DND-41 (cell line): ENCODE measurements around the gene ATXN7L1.
"Not testable (repeated sequence)": the region's sequence is repeated elsewhere in the genome, so short reads cannot be mapped to it uniquely, and the experiment has no call there.

Experiments
- ATAC-seq: fragments of 200-7000 bp; cut with Tn5 transposase; 3 replicates; pipeline ENCODE4 v1.9.1; 2021; ENCODE audit warnings: low read depth; ENCODE audit not compliant: insufficient read depth
- DNase-seq: peaks from one replicate; pipeline ENCODE4 v3.0.0-alpha.2; 2020
- H2AFZ ChIP-seq: 2 replicates; pipeline ENCODE4 v1.6.0; 2012; ENCODE audit warnings: low read depth, low read length
- H3K27ac ChIP-seq: 2 replicates; pipeline ENCODE4 v1.5.1; 2012; ENCODE audit warnings: low read length, inconsistent platforms
- H3K27me3 ChIP-seq: fragments of 200-600 bp; sonication (generic); 2 replicates; pipeline ENCODE4 v1.6.0; 2012; ENCODE audit warnings: low read length, mild to moderate bottlenecking, inconsistent platforms; ENCODE audit not compliant: insufficient read depth, poor library complexity
- H3K36me3 ChIP-seq: 2 replicates; pipeline ENCODE4 v1.5.1; 2012; ENCODE audit warnings: low read length, inconsistent platforms; ENCODE audit not compliant: insufficient read depth
- H3K4me1 ChIP-seq: 2 replicates; pipeline ENCODE4 v1.5.1; 2012; ENCODE audit warnings: mild to moderate bottlenecking, low read length; ENCODE audit not compliant: insufficient read depth
- H3K4me2 ChIP-seq: 2 replicates; pipeline ENCODE4 v1.6.0; 2012; ENCODE audit warnings: mild to moderate bottlenecking, moderate library complexity, low read length, inconsistent platforms; ENCODE audit not compliant: insufficient read depth
- H3K4me3 ChIP-seq, 2 experiments: fragments of 200-600 bp in 1 of 2; shearing (Covaris generic) in 1 of 2; 2 replicates each; pipeline ENCODE4 v1.5.1; 2012 to 2016; ENCODE audit warnings: inconsistent platforms in 2 of 2, low read length in 2 of 2, mild to moderate bottlenecking in 2 of 2, low read depth in 1 of 2, moderate library complexity in 1 of 2
- H3K79me2 ChIP-seq: 2 replicates; pipeline ENCODE4 v1.6.0; 2012; ENCODE audit warnings: low read length, inconsistent platforms; ENCODE audit not compliant: insufficient read depth
- H3K9ac ChIP-seq: 2 replicates; pipeline ENCODE4 v1.6.0; 2012; ENCODE audit warnings: low read depth, mild to moderate bottlenecking, inconsistent platforms, low read length, moderate library complexity
- H3K9me3 ChIP-seq: 2 replicates; pipeline ENCODE4 v1.5.1; 2012; ENCODE audit warnings: low read length, moderate library complexity, mild to moderate bottlenecking, inconsistent platforms; ENCODE audit not compliant: insufficient read depth, severe bottlenecking
- H4K20me1 ChIP-seq: 2 replicates; pipeline ENCODE4 v1.6.0; 2012; ENCODE audit warnings: low read length; ENCODE audit not compliant: insufficient read depth
- EZH2 ChIP-seq: IDR thresholded peaks from 3 replicates; pipeline ENCODE4 v1.6.1; 2012; ENCODE audit warnings: borderline replicate concordance, low read depth, mild to moderate bottlenecking, moderate library complexity, low read length, inconsistent platforms; ENCODE audit not compliant: severe bottlenecking
- TF ChIP-seq, protein P1 (sequence below): IDR thresholded peaks from 2 replicates; pipeline ENCODE4 v1.5.1; 2012; ENCODE audit warnings: borderline replicate concordance, low read length, moderate library complexity, mild to moderate bottlenecking; ENCODE audit not compliant: poor library complexity, severe bottlenecking; ENCODE audit errors: extremely low read depth

The ATXN7L1 gene

DNA sequence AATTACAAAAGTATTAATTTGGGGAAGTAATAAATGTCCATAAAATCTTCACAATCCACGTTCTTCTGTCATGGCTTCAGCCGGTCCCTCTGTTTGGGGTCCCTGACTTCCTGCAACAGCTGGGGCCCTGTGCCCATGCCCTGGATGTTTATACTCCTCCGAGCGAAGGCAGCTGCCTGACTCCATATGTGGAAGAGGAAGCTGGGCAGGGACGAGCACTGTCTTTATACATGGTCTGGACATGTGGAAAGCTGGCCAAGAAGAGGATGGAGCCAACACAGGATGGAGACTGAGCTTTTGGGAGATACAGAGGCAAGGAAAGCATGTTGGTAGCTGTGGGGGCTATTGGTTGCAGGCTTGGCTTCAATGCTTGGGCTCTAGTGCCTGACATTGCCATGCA is 178.6 kb downstream of the ATXN7L1 start:
- no peaks in the 10 kb centered on the region for H3K36me3 ChIP-seq
- no peak overlapping the region for H3K9ac ChIP-seq
- no peaks in the 10 kb centered on the region for H3K27me3 ChIP-seq
- no peaks in the 10 kb centered on the region for H3K9me3 ChIP-seq
- peaks cover 2% of the 10 kb centered on the region for H3K4me1 ChIP-seq
- H3K4me3 ChIP-seq: no peak overlapping the region
- no peak overlapping the region for H3K27ac ChIP-seq
- no peak overlapping the region for H3K4me2 ChIP-seq
- H3K79me2 ChIP-seq: no peaks in the 10 kb centered on the region
- H2AFZ ChIP-seq: no peak overlapping the region
- no peaks in the 10 kb centered on the region for H4K20me1 ChIP-seq
- TF ChIP-seq, protein P1, sequence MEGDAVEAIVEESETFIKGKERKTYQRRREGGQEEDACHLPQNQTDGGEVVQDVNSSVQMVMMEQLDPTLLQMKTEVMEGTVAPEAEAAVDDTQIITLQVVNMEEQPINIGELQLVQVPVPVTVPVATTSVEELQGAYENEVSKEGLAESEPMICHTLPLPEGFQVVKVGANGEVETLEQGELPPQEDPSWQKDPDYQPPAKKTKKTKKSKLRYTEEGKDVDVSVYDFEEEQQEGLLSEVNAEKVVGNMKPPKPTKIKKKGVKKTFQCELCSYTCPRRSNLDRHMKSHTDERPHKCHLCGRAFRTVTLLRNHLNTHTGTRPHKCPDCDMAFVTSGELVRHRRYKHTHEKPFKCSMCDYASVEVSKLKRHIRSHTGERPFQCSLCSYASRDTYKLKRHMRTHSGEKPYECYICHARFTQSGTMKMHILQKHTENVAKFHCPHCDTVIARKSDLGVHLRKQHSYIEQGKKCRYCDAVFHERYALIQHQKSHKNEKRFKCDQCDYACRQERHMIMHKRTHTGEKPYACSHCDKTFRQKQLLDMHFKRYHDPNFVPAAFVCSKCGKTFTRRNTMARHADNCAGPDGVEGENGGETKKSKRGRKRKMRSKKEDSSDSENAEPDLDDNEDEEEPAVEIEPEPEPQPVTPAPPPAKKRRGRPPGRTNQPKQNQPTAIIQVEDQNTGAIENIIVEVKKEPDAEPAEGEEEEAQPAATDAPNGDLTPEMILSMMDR: no peak
- TF ChIP-seq EZH2: no peak
- DNase-seq: no peak
- ATAC-seq: no peak

DNA sequence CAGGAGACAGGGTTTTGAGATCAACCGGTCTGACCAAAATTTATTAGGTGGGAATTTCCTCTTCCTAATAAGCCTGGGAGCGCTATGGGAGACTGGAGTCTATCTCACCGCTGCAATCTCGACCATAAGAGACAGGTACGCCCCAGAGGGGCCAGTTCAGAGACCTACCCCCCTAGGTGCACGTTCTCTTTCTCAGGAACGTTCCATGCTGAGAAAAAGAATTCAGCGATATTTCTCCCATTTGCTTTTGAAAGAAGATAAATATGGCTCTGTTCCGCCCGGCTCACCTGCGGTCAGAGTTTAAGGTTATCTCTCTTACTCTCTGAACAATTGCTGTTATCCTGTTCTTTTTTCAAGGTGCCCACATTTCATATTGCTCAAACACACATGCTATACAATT is 179.2 kb downstream of the ATXN7L1 start:
- H3K36me3 ChIP-seq, DNase-seq, H3K4me3 ChIP-seq, H3K79me2 ChIP-seq, H3K9me3 ChIP-seq, H3K27ac ChIP-seq, H2AFZ ChIP-seq, H3K4me1 ChIP-seq, H3K4me2 ChIP-seq, H4K20me1 ChIP-seq, H3K9ac ChIP-seq, ATAC-seq, H3K27me3 ChIP-seq: not testable (repeated sequence)

DNA sequence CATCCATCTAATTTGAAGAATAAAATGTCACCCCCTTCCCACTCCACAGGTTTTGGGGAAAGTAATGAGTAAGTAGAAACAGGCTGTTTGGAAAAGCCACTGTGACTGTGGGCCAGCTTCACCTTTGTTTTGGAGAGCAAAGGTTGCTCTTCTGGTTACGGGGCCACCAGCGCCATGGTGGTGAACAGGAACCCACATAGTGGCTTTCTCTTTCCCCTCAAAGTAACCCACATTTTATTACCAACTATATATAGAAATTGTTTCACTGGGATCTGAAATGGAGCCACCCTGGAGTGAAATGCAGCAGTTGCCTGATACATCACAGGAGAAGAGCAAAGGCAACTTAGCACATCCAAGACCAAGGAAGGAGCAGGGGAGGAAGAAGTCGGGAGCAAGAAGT is 182.8 kb downstream of the ATXN7L1 start:
- Histone ChIP-seq H4K20me1 (no peaks in the 10 kb centered on the region), H3K4me3 (no peak overlapping the region), H2AFZ (no peak overlapping the region), H3K9me3 (no peaks in the 10 kb centered on the region), H3K79me2 (peaks cover 9% of the 10 kb centered on the region), H3K36me3 (no peaks in the 10 kb centered on the region), H3K4me2 (no peak overlapping the region), H3K27ac (no peak overlapping the region), H3K27me3 (no peaks in the 10 kb centered on the region), H3K9ac (no peak overlapping the region), H3K4me1 (peaks cover 24% of the 10 kb centered on the region)
- TF ChIP-seq, protein P1: no peak
- TF ChIP-seq EZH2: no peak
- ATAC-seq (no peak), DNase-seq (no peak)

DNA sequence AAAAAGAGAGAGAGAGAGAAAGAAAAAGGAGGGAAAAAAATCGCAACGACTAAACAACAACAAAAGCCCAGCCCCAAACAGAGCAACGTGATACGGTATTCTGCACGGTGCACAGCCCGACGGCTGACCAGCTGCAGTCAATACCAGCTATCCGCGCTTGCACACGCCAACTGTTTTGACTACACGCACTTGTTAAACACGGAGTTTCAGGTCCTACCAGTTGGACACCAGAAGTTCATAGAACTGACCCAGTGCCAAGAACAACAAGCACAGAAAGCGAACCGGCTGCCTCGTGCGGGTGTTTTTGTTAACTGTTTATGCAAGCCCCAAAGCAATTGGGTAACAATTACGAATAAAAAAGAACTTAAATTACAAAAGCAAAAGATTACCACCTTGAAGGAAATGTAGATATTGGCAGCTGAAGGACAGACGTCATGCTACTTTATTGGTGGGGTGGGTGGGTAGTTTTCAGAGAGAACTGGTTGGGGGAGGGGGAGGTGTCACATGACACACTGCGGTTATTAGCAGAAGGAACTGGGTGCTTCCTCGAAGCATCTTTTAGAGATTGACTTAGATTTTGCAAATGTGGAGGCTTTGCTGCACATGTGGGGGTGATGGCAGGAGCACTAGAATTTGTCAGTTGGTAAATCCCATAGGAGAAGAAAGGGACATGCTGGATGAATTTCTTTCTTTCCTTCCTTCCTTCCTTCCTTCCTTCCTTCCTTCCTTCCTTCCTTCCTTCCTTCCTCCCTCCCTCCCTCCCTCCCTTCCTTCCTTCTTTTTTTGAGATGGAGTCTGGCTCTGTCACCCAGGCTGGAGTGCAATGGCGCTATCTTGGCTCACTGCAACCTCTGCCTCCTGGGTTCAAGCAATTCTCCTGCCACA is 184.5 kb downstream of the ATXN7L1 start:
- Histone ChIP-seq H3K27me3 (no peaks in the 10 kb centered on the region), H3K4me2 (peak overlapping the region; percentile 67), H3K36me3 (no peaks in the 10 kb centered on the region), H3K9ac (peak overlapping the region; percentile 73), H3K79me2 (peaks cover 9% of the 10 kb centered on the region), H3K27ac (peak overlapping the region; percentile 84), H3K9me3 (no peaks in the 10 kb centered on the region), H2AFZ (peak overlapping the region; percentile 67), H4K20me1 (no peaks in the 10 kb centered on the region), H3K4me1 (peaks cover 24% of the 10 kb centered on the region), H3K4me3 (peak overlapping the region; percentile 51 to 60)
- peak; percentile 77 for ATAC-seq
- TF ChIP-seq, protein P1: no peak
- TF ChIP-seq EZH2: no peak
- peak; percentile 86 for DNase-seq
